DOHH2 (cell line): ENCODE measurements around the gene S100A8.

Experiments used
- H3F3A ChIP-seq: fragments of 200-600 bp; sonication (generic), shearing (Covaris generic); 2 replicates; pipeline ENCODE4 v1.6.0; 2016; ENCODE audit warnings: antibody characterized with exemption, mild to moderate bottlenecking; ENCODE audit not compliant: control insufficient read depth, insufficient read depth
- H3K27ac ChIP-seq: fragments of 200-600 bp; sonication (generic); 2 replicates; pipeline ENCODE4 v1.5.1; 2014; ENCODE audit warnings: low read depth, mild to moderate bottlenecking, low read length, moderate library complexity
- H3K27me3 ChIP-seq: fragments of 200-600 bp; sonication (generic); 2 replicates; pipeline ENCODE4 v1.6.1; 2014; ENCODE audit warnings: mild to moderate bottlenecking, low read length, mixed read lengths; ENCODE audit not compliant: control insufficient read depth
- H3K36me3 ChIP-seq: fragments of 200-600 bp; sonication (generic); 2 replicates; pipeline ENCODE4 v1.6.1; 2014; ENCODE audit warnings: mild to moderate bottlenecking, low read length, moderate library complexity, mixed read lengths; ENCODE audit not compliant: control insufficient read depth
- H3K4me1 ChIP-seq: fragments of 200-600 bp; sonication (generic); 2 replicates; pipeline ENCODE4 v1.6.1; 2014; ENCODE audit warnings: mild to moderate bottlenecking, low read length, mixed read lengths; ENCODE audit not compliant: control insufficient read depth
- H3K4me2 ChIP-seq: fragments of 200-600 bp; sonication (generic); 2 replicates; pipeline ENCODE4 v1.6.0; 2014; ENCODE audit warnings: mild to moderate bottlenecking, low read length, moderate library complexity
- H3K4me3 ChIP-seq: fragments of 200-600 bp; sonication (generic); 2 replicates; pipeline ENCODE4 v1.5.1; 2014; ENCODE audit warnings: mild to moderate bottlenecking, low read length, mixed read lengths
- H3K79me2 ChIP-seq: fragments of 200-600 bp; sonication (generic); 2 replicates; pipeline ENCODE4 v1.6.1; 2014; ENCODE audit warnings: mild to moderate bottlenecking, low read length, mixed read lengths; ENCODE audit not compliant: control insufficient read depth
- H3K9me2 ChIP-seq: fragments of 200-600 bp; sonication (generic); replicated peaks from 2 replicates; pipeline ENCODE4 v1.6.1; 2014; ENCODE audit warnings: mild to moderate bottlenecking, low read length, mixed read lengths; ENCODE audit not compliant: control insufficient read depth
- H3K9me3 ChIP-seq: fragments of 200-600 bp; sonication (generic); 2 replicates; pipeline ENCODE4 v1.6.1; 2014; ENCODE audit warnings: antibody characterized with exemption, low read length, mixed read lengths; ENCODE audit not compliant: control insufficient read depth, insufficient read depth
- H4K20me1 ChIP-seq: fragments of 200-600 bp; sonication (generic); 2 replicates; pipeline ENCODE4 v1.6.0; 2014; ENCODE audit warnings: low read depth, mild to moderate bottlenecking, antibody characterized with exemption, low read length, moderate library complexity; ENCODE audit not compliant: control insufficient read depth, insufficient read depth
- EZH2phosphoT487 ChIP-seq: fragments of 200-600 bp; sonication (generic); IDR thresholded peaks from 2 replicates; pipeline ENCODE4 v1.6.1; 2017; ENCODE audit warnings: borderline replicate concordance, mild to moderate bottlenecking, antibody characterized with exemption, low read length, moderate library complexity, mixed read lengths
- TF ChIP-seq, protein P1 (sequence below): fragments of 200-600 bp; sonication (generic); IDR thresholded peaks from one replicate; pipeline ENCODE4 v1.5.1; 2014; ENCODE audit warnings: antibody characterized with exemption, mild to moderate bottlenecking, low read depth, low read length; ENCODE audit not compliant: poor library complexity, severe bottlenecking

S100A8 gene

DNA sequence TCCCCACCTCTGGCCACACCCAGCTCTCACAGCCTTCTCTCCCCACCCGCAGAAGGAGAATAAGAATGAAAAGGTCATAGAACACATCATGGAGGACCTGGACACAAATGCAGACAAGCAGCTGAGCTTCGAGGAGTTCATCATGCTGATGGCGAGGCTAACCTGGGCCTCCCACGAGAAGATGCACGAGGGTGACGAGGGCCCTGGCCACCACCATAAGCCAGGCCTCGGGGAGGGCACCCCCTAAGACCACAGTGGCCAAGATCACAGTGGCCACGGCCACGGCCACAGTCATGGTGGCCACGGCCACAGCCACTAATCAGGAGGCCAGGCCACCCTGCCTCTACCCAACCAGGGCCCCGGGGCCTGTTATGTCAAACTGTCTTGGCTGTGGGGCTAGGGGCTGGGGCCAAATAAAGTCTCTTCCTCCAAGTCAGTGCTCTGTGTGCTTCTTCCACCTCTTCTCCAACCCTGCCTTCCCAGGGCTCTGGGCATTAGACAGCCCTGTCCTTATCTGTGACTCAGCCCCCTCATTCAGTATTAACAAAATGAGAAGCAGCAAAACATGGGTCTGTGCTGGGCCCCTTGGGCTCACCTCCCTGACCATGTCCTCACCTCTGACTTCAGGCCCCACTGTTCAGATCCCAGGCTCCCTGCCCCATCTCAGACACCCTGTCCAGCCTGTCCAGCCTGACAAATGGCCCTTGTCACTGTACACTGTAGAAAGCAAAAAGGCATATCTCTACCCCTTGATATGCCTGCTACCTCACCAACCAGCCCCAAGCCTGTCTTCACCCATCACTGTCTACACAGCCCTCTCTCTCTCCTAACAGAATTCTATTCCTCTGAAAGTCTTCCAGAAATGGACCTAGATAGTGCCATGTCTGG lies 30.0 kb downstream of the S100A8 start:
- Histone ChIP-seq H3K4me1 (no peaks in the 10 kb centered on the region), H3K27ac (no peak overlapping the region), H4K20me1 (no peaks in the 10 kb centered on the region; the same call in 1 of the 2 replicates), H3K27me3 (peaks cover under 1% of the 10 kb centered on the region; the same call in 1 of the 2 replicates), H3K36me3 (no peaks in the 10 kb centered on the region), H3K9me3 (no peaks in the 10 kb centered on the region), H3K9me2 (no peaks in the 10 kb centered on the region), H3K4me3 (no peak overlapping the region), H3K79me2 (no peaks in the 10 kb centered on the region), H3F3A (no peaks in the 10 kb centered on the region), H3K4me2 (no peak overlapping the region)
- TF ChIP-seq EZH2phosphoT487: no peak
- TF ChIP-seq, protein P1, sequence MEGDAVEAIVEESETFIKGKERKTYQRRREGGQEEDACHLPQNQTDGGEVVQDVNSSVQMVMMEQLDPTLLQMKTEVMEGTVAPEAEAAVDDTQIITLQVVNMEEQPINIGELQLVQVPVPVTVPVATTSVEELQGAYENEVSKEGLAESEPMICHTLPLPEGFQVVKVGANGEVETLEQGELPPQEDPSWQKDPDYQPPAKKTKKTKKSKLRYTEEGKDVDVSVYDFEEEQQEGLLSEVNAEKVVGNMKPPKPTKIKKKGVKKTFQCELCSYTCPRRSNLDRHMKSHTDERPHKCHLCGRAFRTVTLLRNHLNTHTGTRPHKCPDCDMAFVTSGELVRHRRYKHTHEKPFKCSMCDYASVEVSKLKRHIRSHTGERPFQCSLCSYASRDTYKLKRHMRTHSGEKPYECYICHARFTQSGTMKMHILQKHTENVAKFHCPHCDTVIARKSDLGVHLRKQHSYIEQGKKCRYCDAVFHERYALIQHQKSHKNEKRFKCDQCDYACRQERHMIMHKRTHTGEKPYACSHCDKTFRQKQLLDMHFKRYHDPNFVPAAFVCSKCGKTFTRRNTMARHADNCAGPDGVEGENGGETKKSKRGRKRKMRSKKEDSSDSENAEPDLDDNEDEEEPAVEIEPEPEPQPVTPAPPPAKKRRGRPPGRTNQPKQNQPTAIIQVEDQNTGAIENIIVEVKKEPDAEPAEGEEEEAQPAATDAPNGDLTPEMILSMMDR: no peak

DNA sequence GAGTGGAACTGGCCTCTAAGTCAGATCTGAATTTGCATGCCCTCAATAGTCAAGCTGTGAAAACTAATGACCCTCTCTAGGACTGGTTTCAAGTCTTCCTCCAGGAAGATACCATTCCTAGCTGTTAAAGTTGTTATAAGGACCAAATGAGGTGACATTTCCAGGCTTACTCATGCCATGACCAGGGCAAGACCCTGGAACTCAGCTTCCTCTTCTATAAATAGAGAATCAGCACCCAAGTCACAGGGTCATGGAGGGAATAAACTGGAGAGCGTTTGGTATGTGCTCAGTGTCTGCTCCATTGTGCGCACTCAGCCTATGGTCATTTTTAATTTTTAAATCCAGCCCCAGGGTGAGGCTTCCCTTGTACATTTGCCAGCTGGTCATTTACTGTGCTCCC lies 30.7 kb downstream of the S100A8 start:
- Histone ChIP-seq H4K20me1 (no peaks in the 10 kb centered on the region; the same call in 1 of the 2 replicates), H3K4me1 (no peaks in the 10 kb centered on the region), H3K4me2 (no peak overlapping the region), H3K27ac (no peak overlapping the region), H3K4me3 (no peak overlapping the region), H3K79me2 (no peaks in the 10 kb centered on the region), H3K9me2 (no peaks in the 10 kb centered on the region), H3K27me3 (no peaks in the 10 kb centered on the region), H3K9me3 (no peaks in the 10 kb centered on the region), H3K36me3 (no peaks in the 10 kb centered on the region), H3F3A (no peaks in the 10 kb centered on the region)
- no peak for TF ChIP-seq EZH2phosphoT487
- TF ChIP-seq, protein P1: no peak

DNA sequence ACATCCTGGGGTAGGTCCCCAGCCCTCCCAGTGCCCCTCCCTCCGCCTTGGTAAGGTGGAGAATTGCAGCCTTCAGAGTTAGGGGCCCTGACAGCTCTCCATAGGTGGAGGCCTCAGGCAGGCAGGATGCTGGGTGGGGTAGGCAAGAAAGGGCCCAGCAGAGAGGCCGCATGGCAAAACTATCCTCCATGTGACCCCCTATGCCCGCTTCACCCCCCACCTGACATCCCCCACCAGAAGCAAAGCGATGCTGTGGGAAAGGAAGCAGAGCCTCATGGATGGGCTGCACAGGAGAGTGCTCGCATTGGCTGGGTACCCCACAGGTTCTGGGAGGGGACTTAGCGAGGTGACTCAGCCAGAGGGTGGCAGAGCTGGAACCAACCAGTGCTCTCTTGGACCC lies 31.6 kb downstream of the S100A8 start:
- no peak overlapping the region for H3K4me2 ChIP-seq
- no peaks in the 10 kb centered on the region for H3K27me3 ChIP-seq
- no peaks in the 10 kb centered on the region; the same call in 1 of the 2 replicates for H4K20me1 ChIP-seq
- no peaks in the 10 kb centered on the region for H3K79me2 ChIP-seq
- no peaks in the 10 kb centered on the region for H3K9me2 ChIP-seq
- H3K4me3 ChIP-seq: no peak overlapping the region
- no peaks in the 10 kb centered on the region for H3K9me3 ChIP-seq
- H3K27ac ChIP-seq: no peak overlapping the region
- H3K36me3 ChIP-seq: no peaks in the 10 kb centered on the region
- TF ChIP-seq EZH2phosphoT487: no peak
- TF ChIP-seq, protein P1: no peak
- no peaks in the 10 kb centered on the region for H3F3A ChIP-seq
- no peaks in the 10 kb centered on the region for H3K4me1 ChIP-seq
